ENCODE results near the gene BCAR3.

Gene BCAR3

DNA sequence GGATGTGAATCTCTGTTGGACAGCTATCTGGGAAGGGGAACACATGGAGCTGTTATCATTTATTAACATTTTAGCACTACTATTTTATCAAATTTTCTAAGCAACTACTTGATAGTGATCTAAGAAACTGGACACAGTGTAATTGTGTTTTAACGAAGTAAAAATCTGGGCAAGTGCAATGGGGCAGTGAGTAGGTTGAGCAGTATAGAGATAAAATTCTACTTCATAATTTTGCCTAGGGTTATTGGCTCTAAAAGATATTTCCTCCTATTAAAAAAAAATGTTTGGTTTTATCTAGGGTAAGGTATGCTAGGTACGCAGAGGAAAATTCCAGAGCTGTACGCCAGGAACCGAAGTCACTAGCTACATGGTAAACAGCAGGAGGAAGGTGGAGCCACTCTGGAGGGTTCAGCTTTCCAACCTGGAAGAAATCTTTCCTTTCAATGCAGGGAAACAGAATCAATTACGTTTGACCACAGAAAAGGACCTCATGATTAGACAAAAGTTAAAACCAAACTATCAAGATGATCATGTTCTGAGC lies 43.3 kb downstream of the BCAR3 start:
- DNase-seq (ENCODE audit: low spot score), result no peak

DNA sequence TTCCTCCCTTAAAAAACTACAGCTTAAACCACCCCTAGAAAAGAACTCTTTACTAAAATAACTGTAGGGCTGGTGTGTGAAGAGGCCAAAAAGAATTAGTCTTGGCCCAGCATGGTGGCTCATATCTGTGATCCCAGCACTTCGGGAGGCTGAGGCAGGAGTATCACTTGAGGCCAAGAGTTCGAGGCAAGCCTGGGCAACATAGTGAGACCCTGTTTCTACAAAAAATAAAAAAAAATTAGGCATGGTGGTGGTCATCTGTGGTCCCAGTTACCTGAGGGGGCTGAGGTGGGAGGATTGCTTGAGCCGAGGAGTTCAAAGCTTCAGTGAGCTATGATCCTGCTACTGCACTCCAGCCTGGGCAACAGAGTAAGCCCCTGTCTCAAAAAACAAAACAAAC lies 44.9 kb downstream of the BCAR3 start:
- no peak for DNase-seq (ENCODE audit: low spot score)

DNA sequence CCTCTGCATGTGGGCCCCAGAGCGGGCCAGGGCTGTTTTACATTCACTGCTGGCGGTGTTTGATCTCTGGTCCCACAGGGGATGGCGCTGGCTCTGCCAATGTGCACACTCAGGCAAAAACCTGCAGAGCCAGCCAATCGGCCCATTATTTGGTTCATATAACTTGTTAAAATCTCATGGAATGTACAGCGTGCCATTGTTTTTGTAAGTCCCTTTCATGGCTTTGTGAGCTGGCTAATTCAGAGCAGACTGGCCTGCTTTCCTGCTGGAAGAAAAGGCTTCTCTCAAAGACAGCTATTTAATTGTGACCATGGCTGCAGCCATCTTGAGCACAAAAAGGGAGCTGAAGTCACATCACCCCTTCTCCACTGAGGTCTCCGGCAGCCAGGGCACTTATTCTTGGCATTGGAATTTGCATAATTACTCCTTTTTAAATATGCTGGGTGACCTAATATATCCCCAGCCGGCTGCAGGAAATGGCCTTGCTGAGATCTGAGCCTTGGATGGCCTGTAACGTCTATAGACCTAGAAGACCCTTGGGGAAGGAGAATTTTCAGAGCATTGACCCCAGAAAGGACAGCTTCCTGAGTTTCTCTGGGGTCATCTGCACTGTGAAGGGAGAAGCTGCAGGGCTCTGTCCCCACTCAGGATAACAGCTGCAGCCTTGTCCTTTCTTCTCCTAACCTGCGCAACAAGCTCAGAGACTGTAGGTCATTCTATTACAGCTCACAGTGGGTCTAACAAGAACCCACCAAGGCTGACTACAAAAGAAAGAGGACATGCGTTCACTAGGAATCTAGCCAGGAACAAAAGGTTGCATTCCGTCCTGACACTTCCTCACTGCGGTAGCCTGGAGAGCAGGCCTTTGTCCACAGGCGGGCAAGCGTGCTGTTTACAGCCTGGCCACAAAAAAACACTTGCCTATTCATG lies 45.8 kb downstream of the BCAR3 start:
- no peak for DNase-seq (ENCODE audit: low spot score)

DNA sequence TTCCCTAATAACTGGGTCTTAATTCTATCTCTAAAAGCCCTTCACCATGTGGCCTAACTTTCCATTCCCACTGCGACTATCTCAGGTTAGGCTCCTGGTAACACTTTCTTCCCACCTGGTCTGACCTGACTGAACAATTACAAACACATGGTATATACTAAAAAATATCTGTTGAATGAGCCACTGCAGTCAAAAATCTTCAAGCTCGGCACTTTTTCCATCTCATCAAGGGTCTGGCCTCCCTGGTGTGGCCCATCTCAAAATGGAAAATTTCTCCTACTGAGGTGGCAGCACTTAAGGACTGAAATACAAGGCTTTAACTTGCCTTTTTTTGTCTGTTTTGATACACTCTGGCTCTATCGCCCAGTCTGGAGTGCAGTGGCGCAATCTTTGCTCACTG lies 48.3 kb downstream of the BCAR3 start:
- no peak for DNase-seq (ENCODE audit: low spot score)

DNA sequence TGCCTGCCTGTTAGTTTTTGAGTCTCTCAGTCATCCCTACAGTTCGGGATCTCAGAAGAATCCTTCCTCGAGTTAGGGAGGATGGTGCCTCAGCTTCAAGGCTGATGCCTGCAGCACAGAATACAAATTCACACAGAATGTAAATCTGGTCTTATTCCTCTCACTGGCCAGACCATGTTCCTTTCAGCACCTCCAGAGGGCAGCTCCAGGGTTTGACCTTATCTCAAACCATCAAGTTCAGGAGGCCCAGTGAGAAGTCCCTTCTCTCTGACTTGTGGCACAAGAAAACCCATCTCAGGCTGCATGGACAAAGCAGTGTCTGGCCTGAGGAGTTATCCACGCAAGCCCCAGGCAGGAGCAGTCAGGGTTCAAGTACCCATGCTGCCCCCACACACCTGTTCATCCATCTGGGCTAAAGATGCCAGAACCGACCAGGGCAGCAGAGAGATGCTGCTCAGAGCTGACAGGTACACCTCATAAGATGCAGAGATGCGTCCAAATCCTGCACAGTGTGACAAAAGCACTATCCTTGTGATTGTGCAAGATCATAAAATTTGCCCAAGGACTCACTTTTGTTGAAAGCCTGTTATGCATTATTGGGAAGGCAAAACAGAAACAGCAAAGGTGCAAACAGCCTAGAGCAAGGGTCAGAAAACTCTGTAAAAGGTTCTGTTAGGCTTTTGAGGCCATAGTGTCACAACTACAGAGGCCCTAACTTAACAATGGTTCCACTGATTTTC lies 49.8 kb downstream of the BCAR3 start:
- no peak for DNase-seq (ENCODE audit: low spot score)

DNA sequence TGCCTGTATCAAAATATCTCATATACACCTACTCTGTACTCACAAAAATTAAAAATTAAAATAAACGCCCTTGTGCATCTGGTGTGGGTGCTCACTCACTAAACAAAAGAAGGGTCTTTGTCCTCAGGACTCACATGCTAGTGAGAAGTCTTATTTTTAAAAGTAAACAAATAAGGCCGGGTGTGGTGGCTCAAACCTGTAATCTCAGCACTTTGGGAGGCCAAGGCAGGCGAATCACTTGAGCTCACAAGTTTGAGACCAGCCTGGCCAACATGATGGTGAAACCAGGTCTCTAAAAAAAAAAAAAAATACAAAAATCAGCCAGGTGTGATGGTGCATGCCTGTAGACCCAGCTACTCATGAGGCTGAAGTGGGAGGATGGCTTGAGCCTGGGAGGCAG lies 51.5 kb downstream of the BCAR3 start:
- no peak for DNase-seq (ENCODE audit: low spot score)

DNA sequence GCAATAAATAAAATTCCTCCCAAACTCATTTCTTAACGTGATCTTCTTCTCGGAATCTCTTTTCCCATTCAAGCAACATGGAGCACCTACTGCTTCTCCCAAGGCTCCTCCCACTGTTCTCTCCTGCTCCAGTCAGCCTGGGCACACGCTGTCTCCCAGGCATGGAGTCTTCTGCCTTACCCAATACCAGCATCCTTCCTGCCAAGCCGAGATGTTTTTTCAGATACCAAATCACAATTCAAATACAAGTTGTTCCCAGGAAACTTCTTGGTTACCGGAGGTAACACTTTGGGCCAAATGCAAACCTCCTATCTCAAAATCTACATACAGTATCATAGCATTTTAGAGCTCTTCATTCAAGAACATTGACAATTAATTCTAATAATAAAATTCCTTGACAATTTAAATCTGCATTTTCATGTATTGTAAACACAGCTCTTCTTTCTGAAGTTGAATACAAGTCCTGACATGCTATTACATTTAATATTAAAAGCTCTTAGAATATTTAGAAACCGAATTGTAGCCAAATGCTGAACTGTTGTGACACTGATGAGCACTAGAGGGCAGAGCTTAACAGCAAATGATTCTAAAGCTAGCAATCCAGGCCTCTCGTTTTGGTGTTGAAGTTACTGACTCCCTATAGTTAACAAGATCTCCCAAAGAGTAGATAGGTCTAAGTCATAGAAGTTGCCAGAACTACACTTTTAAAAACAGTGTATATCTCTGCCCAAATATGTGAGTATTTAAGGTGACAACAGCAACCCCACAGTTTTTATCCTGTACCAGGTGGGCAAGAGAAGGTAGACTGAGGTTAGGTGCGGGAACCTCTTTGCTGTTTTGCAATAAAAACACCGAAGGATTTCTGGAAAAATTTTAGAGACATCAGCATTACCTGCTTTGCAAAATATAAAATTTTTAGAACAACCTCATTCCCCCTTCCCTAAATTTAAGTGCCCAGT lies 52.3 kb downstream of the BCAR3 start:
- DNase-seq (ENCODE audit: low spot score), result peak; percentile 55

DNA sequence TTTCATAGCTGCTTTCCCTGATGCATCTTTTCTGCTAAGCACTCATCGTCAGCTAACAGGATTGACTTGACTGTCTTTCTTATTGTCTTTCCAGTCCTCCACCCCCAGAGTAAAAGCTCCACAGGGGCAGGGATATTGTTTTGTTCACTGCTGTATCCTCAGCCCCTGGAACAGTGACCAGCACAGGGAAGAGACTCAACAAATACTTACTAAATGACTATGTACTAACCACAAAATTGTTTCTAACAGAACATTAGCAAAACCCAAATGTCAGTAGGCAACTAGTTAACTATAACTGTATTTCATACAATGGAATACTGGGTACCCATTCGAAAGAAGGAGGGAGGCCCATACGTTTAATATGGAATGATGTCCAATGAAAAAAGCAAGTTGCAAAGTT lies 53.0 kb downstream of the BCAR3 start:
- DNase-seq (ENCODE audit: low spot score), result no peak

DNA sequence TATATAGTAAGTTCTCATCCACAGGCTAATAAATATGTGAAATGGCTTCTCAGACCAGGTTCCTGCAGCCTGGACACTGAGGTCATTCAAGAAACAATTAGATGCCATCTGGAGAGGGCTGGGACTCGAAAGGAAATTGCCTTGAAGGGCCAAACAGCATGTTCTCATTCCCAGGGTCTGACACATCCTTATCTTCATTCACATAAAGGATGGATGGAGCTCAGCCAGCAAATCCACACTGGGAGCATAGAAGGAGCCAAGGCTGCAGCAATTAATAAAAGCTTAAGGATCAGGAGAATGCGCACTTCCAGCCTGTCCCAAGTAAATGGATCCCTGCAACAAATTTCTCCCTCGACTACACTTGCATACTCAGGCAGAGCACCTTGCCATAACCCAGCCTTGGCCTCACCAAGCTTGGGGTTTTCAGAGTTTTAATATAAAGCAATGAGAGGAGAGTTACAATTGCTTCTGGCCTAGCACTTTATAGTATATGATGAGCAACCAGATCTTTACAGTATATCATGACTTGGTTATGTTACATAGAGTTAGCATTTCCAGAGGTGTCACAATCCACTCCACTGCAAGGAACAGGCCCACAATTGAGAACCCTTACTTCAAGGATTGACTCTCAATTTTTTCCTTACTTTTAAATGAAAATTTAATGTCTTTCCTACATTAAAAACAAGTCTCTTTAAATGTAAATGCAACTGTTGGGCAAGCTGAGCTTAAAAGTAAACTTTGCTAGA lies 55.9 kb downstream of the BCAR3 start:
- no peak for DNase-seq (ENCODE audit: low spot score)

DNA sequence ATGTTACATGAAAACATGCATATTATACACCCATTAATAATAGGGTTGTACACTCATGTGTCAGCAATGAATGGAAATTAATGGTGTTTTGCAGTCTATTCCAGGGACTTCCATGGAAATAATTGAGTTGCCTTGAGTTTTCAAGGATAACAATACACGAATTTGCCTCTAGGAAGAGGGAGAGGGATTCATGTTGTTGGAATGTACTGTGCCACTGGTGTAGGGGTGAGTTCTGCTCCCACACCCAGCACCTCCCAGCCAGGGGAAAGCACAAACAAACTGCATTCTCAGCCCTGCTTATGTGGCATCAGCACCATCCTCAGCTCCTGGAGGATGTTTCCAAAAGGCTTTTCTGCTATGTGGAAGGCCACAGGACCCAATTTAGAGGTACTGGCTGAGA lies 57.8 kb downstream of the BCAR3 start:
- DNase-seq (ENCODE audit: low spot score), result no peak

DNA sequence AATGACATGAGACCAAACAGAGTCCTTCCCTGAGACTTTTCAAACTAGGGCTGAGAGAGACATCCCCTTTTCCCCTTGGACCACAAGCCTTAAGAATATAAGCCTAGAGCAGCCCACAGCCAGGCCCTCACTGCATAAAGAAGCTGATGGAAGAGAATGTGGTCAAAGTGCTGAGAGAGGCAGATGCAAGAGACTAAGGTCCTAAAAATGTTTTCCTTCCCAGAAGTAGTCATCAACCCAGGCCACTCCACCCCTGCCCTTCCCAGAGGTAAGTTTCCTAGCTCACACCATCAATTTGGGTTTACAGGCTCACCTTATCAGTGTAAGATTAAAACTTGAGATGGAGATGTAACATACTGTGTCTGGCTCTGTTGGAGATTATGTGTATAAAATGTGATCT lies 58.2 kb downstream of the BCAR3 start:
- DNase-seq (ENCODE audit: low spot score), result no peak

DNA sequence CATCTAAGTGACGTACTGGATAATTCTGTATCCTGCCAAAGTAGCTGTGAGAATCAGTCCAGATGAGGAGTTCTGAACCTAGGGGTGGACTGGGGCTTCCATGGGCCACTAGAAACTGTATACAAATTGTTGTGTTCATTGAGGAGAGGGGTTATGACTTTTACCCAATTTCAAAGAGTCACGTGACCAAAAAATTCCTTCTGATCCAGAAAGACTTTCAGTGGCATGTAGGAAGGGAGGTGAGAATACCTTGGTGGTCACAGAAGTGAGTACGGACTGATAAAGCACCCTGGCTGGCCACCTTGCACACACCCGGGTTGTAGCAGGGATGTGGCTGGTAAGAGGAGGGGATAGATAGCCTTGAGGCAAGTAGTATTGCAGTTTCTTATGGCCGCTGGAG lies 60.4 kb downstream of the BCAR3 start:
- no peak for DNase-seq (ENCODE audit: low spot score)

DNA sequence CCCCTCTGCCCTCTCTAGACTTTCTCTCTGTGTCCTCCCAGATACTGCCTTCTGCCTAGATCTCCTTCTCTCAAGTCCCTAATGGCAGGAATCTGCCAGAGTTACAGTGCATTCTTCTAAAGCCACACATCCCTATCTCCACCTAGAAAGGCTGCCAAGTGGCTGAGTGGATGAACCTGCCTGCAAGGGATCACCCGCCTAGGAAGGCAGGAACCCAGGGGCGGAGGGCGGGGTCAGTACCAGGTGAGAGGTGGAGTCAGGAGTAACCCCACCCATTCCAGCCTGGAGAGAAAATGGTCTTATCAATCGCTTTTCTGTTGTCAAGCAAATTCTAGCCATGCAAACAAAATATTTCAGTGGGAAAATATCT lies 60.8 kb downstream of the BCAR3 start:
- DNase-seq (ENCODE audit: low spot score), result no peak

DNA sequence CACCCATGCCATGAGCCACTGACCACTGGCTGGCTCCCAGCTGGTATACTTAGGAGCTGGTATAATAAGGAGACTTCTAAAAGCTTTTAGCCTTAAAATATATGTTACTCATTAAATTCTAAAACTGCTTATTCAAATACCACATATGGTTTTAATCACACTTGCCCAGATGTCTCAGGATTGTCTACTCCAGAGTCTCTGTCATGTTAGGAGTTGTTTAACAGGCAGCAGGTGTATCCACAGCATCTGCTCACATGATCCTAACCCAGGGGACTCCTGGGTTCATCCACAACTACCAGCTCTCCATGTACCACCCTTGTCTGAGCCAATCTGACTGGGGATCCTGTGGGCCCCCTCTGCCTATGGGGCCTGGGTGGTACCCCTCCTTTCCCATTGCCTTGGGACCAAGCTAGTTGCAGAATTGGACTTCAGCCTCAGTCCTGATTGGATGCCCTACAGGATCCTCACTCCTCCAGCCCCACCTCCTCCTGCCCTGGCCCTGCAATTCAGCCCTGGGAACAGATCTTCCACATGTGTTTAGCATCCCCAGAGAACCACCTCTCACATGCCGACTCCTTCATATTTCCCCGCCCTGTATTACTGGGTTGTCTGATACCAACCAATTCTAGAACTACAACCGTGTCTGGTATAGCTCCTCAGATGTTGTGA lies 61.3 kb downstream of the BCAR3 start:
- DNase-seq (ENCODE audit: low spot score), result no peak

DNA sequence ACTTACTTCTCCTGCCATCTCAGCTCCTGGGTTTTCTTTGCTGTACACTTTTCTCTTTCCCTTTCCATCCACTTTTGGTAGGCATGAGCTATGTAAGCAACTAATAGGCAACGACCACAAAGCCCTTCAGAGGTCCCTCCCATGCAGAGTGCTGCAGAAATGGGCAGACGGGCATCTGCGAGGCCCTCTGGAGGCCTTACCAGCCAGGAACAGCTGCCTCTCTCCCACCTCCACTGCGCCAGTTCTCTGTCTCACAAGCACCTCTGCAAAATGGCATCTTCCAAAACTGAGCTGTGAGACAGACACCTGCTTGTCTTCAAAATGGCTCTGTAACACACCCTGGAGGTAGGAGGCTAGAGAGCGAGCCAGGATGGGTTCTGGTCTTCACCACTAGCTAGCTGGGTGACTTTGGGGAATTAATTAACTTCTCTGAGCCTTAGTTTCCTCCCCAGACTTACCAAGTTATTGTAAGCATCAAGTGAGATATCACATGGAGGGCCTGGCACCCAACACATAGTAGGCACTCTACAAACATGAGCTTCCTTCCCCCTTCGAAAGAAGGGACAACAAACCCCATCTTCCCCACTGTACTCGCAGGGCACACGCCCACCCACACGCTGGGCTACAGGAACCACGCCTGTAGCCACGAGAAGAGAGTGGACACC lies 62.0 kb downstream of the BCAR3 start:
- DNase-seq (ENCODE audit: low spot score), result peak; percentile 48

DNA sequence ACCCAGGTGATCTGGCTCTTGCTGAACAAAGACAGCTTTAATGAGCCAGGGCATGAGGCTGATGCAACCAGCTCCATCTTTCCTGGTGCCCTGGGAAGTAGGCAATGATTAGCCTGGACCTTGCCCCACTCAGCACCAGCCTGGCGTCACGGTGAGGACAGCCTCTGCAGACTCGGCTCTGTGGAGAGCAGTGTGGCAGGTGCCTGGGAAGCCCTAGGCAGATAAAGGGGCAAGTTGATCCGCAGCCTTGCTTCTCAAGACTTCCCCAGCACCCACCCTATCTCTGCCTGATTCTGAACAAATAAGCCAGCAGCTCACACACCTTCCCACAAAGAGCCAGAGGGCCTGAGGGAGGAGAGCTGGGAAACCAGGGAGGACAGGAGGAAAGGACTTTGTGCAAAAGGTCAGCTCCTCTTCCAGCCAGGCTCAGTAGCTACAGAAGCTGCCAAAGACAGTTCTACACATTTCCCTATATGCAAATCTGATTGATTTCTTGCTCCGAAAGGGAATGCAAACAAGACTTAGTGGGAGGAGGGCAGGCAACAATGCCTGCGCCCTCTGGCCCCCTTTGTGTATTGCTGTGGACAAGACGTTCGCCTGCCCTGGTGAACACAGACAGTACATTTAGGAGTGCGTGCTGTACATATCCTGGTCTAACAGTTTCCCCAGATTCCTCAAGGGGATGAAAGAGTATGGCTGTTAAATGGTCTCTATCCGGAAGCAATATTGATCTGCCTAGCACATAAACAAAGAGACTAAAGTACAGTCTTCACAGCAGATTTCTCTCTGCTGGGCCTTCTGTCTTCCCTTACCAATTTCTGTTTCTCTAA lies 63.8 kb downstream of the BCAR3 start:
- no peak for DNase-seq (ENCODE audit: low spot score)

DNA sequence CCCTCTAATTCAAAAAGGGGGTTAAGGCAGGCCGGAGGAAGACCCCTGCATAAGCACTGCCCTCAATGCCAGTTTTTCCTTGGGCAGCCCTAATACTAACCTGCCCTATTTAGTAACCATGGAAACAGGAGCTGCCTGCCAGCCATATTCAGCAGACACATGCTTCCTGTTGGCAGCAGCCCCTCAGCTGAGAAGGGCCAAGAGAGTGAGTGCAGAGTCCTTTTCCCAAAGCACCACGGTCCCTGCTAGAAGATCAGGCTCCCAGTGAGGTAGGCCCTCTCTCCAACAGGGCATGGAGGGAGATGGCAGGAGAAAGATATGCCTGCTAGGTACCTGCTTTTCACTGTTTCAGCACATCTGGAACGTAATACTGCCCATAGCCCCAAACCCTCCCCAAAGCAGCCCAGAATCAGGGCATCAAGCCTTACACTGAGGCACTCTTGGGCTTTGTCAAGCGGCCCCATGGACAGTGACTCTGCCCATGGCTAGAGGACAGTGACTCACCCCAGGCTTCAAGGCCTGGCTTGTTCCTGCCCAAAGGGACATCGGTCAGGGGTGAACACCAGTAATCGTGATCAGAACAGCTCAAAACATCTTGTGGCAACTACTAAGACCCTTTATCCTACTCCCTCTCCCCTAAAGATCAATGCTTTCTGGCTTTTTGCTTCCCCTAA lies 64.5 kb downstream of the BCAR3 start:
- DNase-seq (ENCODE audit: low spot score), result no peak

DNA sequence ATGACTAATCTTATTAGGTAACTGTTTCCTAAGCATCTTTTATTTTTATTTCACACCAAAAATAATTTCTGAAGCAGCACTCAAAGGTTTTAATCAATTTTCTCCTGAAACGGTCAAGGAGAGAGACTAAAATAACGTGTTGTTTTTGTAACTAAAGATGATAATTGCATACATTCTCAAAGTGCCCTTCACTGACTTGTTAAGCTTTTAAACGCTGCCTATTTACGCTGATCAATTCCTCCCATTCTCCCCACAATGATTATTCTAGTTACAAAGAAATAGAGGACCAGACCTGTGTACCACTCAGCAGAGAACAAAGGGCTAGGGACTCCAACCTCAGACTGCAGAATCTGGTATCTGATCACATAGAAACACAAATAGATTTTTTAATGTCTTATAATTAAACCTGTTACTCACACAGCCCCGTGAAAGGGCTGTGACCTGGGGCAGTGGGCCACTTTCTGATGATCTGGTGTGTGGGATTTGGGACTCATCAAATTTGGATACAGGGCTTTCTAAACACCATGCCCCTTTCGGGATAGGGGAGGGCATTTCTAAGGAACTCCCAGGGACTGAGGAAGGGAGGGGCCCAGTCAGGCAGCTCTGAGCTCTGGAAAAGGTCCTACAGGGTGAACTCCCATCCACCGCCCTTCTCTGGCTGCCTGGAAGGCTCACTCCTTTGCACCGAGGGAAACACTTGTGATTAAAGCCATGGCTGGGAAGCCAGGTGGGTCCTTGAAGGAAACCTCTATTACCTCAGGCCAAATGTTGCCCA lies 65.2 kb downstream of the BCAR3 start:
- DNase-seq (ENCODE audit: low spot score), result no peak
